ENCODE results near the gene GMDS.

GRCh38 chr6:1896897-1897296, 348.5 kb downstream of the GMDS start:
- TF ChIP-seq CTCF (IDR thresholded peaks at IDR 0.05; ENCODE audit: borderline replicate concordance, extremely low read depth, low read length, poor library complexity, severe bottlenecking) (no peak), EZH2 (IDR thresholded peaks at IDR 0.05; ENCODE audit: borderline replicate concordance, low read depth, low read length, severe bottlenecking) (no peak)

Data from DND-41 (cell line).